ENCODE measurements around the gene HSP90B1.

Gene HSP90B1

DNA sequence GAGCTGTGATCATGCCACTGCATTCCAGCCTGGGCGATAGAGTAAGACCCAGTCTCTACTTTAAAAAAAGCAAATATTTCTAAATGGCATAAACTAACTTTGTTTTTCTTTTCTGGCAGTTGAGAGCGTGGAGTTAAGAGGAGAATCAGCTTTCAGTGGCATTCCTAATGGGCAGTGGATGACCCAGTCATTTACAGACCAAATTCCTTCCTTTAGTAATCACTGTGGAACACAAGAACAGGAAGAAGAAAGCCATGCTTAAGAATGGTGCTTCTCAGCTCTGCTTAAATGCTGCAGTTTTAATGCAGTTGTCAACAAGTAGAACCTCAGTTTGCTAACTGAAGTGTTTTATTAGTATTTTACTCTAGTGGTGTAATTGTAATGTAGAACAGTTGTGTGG is 56.6 kb downstream of the HSP90B1 start:
- DNase-seq, result no peak

DNA sequence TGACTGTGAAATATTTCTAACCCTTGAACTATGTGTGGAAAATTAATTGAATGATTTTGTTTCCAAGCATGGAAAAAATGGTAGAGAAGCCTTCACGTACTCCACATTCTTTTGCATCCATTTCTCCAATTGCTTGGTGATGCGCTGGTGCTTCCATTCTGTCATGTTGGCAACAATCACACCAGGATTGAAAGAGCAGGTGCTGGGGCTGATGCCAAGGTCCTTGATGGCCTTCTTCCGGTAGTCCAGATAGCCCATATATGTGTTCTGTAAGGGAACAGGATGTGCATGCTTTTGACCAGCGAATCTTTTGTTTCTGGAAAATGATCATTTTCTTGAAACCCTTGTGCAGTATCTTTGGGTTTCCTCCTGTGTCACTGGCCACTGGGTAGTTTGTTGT is 64.0 kb downstream of the HSP90B1 start:
- no peak for DNase-seq

DNA sequence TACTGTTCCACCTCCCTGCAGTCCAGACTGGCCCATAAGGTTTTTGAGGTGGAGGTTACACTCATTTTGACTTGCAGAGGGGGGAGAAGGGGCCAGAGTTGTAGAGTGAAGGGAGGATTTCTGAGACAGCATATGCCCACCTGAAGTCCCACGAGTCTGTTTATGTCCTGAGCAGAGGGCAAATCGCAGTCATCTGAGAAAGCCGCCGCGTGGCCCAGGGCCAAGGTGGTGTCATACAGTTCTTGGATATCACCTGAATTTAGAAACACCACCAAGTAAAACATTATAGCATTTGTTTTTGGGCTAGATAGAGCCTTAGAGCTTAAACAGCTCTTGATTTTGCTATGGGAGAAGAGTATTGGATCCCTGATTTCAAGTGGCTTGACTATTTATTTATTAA is 66.4 kb downstream of the HSP90B1 start:
- no peak for DNase-seq

DNA sequence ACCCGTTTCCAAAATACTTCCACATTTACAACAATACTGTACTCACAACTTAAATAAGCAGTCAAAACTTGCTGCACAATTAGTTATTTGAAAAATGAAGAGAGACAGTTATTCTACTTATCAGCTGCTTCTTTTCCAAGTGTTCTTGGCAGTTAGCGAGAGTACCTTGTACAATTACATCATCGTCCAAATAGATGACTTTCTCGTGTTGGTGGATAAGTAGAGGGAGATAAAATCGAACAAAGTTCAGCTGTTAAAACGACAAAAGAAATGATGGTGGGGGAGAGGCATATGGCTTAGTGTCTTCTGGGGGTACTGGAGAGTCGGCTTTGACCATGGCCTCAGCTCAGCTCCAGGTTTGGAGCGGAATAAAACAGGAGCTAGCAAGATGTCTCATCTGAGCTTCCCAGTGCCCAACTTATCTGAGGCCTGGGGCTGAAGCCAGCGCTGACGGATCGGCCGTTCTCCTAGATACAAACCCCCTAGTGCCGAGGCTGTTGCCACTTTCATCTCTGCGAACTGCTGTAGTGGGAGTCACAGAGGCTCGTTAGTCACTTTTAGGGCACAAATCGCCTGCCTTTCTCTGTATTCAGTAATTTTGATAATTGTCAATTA is 67.2 kb downstream of the HSP90B1 start:
- no peak for DNase-seq
